HepG2 (cell line): ENCODE measurements around the gene C2orf92. TPM values are rescaled to one million over a fixed set of nuclear protein-coding genes. Genes with fewer than 3 reads are reported as not detected.

ENCODE experiments used
- AGO1 ChIP-seq: fragments of 200-400 bp; formaldehyde crosslinking; IDR thresholded peaks from 2 replicates; pipeline ENCODE4 v1.6.1; 2017; ENCODE audit warnings: mild to moderate bottlenecking, low read depth, low read length, moderate library complexity; ENCODE audit not compliant: poor library complexity, severe bottlenecking
- MTA3 ChIP-seq: sonication (generic); formaldehyde crosslinking; IDR thresholded peaks from 2 replicates; pipeline ENCODE4 v1.4.0; 2020; ENCODE audit warnings: missing genetic modification reagents
- PATZ1 ChIP-seq: sonication (generic); formaldehyde crosslinking; IDR thresholded peaks from 2 replicates; pipeline ENCODE4 v1.4.0; 2020; ENCODE audit warnings: missing genetic modification reagents
- RFX3 ChIP-seq: IDR thresholded peaks from 2 replicates; pipeline ENCODE4 v1.6.1; 2016; ENCODE audit warnings: missing biosample characterization, missing genetic modification reagents
- SCMH1 ChIP-seq: sonication (generic); formaldehyde crosslinking; IDR thresholded peaks from 2 replicates; pipeline ENCODE4 v1.9.0; 2021; ENCODE audit warnings: missing genetic modification reagents, mild to moderate bottlenecking, borderline replicate concordance
- YEATS4 ChIP-seq: sonication (generic); formaldehyde crosslinking; IDR thresholded peaks from 2 replicates; pipeline ENCODE4 v1.4.0; 2020; ENCODE audit warnings: missing genetic modification reagents, borderline replicate concordance
- ZFP90 ChIP-seq: sonication (generic); formaldehyde crosslinking; IDR thresholded peaks from 2 replicates; pipeline ENCODE4 v1.8.0; 2022; ENCODE audit warnings: missing genetic modification reagents, mild to moderate bottlenecking, inconsistent platforms, borderline replicate concordance
- ZMAT3 ChIP-seq: sonication (generic); formaldehyde crosslinking; conservative IDR thresholded peaks from 2 replicates; pipeline ENCODE4 v1.7.0; 2021; ENCODE audit warnings: missing genetic modification reagents
- ZNF280D ChIP-seq: sonication (generic); formaldehyde crosslinking; IDR thresholded peaks from 2 replicates; pipeline ENCODE4 v1.5.1; 2020; ENCODE audit warnings: mild to moderate bottlenecking, missing genetic modification reagents
- ZNF550 ChIP-seq: sonication (generic); formaldehyde crosslinking; IDR thresholded peaks from 2 replicates; pipeline ENCODE4 v1.4.0; 2020; ENCODE audit warnings: mild to moderate bottlenecking, missing genetic modification reagents, borderline replicate concordance
- ZNF563 ChIP-seq: sonication (generic); formaldehyde crosslinking; IDR thresholded peaks from 2 replicates; pipeline ENCODE4 v1.8.0; 2022; ENCODE audit warnings: mild to moderate bottlenecking, moderate library complexity, missing genetic modification reagents
- ZNF770 ChIP-seq: sonication (generic); formaldehyde crosslinking; IDR thresholded peaks from 2 replicates; pipeline ENCODE4 v1.5.0; 2020; ENCODE audit warnings: mild to moderate bottlenecking, missing genetic modification reagents
- polyA plus RNA-seq, 8 experiments: library from polyadenylated mRNA; depleted of rRNA in 3 of 8; stranded (reverse) in 7 of 8; unstranded in 1 of 8; fragments of >200 nt; fragmentation: Illumina TruSeq in 4 of 8; extraction: Trizol in 4 of 8; gene quantifications; 2 replicates each; pipeline versions ENCODE4 v1.2.1 to v1.2.3, GENCODE V29; 2011 to 2016; ENCODE audit warnings: low read depth in 4 of 8, missing spikeins in 1 of 8, mixed read lengths in 1 of 8; ENCODE audit not compliant: insufficient read depth in 1 of 8
- total RNA-seq, 5 experiments: library from RNA; depleted of rRNA; stranded (reverse); fragments of >200 nt; fragmentation: Illumina TruSeq; extraction: Trizol; gene quantifications; 2 replicates each; pipeline ENCODE4 v1.2.3, GENCODE V29; 2016; ENCODE audit warnings: low read depth in 1 of 5
- TF ChIP-seq, protein P1 (sequence below): sonication (generic); formaldehyde crosslinking; IDR thresholded peaks from 2 replicates; pipeline ENCODE4 v1.8.1; 2023; ENCODE audit warnings: mild to moderate bottlenecking, missing genetic modification reagents, borderline replicate concordance

Gene C2orf92
- total and polyA plus RNA-seq, 2 of the 13 experiments (the other 11 are each of a cell fraction or from before 2014, with no cell fraction given): 4.9 to 5.0 TPM

- TF ChIP-seq ZNF280D: 0 out of 2 replicates have a peak, but pooled peaks have one; percentile 22
- no peak for TF ChIP-seq AGO1
- no peak for TF ChIP-seq SCMH1 (CRISPR knock-in tag)
- no peak for TF ChIP-seq ZMAT3
- peak; percentile 73; the same call in 1 of the 2 replicates for TF ChIP-seq PATZ1
- TF ChIP-seq RFX3 (CRISPR knock-in tag): no peak
- TF ChIP-seq ZNF770 (CRISPR knock-in tag): no peak
- TF ChIP-seq, protein P1, sequence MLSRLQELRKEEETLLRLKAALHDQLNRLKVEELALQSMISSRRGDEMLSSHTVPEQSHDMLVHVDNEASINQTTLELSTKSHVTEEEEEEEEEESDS (CRISPR knock-in tag): no peak
- TF ChIP-seq ZFP90 (CRISPR knock-in tag): no peak
- TF ChIP-seq ZNF550 (CRISPR knock-in tag): 0 out of 2 replicates have a peak, but pooled peaks have one; percentile 57
- TF ChIP-seq MTA3: no peak
- no peak for TF ChIP-seq ZNF563
- no peak for TF ChIP-seq YEATS4
Observed at GRCh38 chr2:97662895-97663625, 6.5 kb upstream of the C2orf92 start (continued).
